ENCODE results near the gene KRT71. TPM values are rescaled to one million over a fixed set of nuclear protein-coding genes. Genes with fewer than 3 reads are reported as not detected.

The KRT71 gene
- total RNA-seq, 1 donor from 2014 or later, result not detected

DNA sequence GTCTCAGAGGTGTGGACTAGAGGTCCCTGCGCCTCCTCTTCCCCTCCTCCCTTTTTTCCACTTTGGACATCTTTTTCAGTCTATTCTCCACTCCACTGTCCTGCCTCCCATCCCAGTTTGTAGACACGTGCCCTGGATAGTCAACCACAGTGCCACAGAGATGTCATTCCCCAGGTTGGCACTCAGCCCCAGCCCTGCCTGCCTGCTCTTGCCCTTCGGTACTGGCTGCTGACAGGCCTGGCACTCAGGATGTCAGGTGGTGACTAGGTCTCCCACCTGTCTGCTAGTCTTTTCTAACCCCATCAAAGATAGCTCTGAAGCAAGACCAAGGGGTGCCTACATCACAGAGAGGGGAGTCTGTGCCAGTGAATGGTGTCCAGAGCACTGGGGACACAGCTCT is 15.8 kb downstream of the KRT71 start:
- Mint-ChIP-seq H3K4me3 (ENCODE audit: unreplicated experiment) (no peak overlapping the region), H3K4me1 (ENCODE audit: low read depth) (peaks cover 11% of the 10 kb centered on the region), H3K27ac (ENCODE audit: unreplicated experiment) (no peak overlapping the region), H3K27me3 (ENCODE audit: low read depth) (peaks cover 12% of the 10 kb centered on the region), H3K36me3 (ENCODE audit: low read depth) (no peaks in the 10 kb centered on the region), H3K9me3 (ENCODE audit: low read depth) (no peaks in the 10 kb centered on the region)
- TF ChIP-seq, protein P1, sequence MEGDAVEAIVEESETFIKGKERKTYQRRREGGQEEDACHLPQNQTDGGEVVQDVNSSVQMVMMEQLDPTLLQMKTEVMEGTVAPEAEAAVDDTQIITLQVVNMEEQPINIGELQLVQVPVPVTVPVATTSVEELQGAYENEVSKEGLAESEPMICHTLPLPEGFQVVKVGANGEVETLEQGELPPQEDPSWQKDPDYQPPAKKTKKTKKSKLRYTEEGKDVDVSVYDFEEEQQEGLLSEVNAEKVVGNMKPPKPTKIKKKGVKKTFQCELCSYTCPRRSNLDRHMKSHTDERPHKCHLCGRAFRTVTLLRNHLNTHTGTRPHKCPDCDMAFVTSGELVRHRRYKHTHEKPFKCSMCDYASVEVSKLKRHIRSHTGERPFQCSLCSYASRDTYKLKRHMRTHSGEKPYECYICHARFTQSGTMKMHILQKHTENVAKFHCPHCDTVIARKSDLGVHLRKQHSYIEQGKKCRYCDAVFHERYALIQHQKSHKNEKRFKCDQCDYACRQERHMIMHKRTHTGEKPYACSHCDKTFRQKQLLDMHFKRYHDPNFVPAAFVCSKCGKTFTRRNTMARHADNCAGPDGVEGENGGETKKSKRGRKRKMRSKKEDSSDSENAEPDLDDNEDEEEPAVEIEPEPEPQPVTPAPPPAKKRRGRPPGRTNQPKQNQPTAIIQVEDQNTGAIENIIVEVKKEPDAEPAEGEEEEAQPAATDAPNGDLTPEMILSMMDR (IDR thresholded peaks at IDR 0.05), result no peak
- DNase-seq (ENCODE audit: low spot score), result no peak

DNA sequence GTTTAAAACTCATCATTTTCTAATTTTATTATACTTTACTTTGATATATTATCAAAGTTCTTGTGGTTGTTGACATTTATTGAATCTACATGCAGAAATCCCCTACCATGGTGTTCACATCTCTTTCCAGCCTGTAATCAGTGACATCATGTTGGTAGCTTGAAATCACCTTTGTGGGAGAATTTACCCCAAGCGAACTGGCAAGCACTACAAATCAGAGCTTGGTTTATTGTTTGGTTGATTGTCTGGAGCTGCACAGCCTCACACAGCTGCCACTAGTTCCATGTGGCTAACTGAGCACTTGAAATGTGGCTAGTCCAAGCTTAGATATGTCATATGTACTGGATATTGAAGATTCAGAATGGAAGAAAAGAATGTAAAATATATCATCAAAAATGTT is 17.4 kb downstream of the KRT71 start:
- Mint-ChIP-seq H3K36me3 (ENCODE audit: low read depth) (no peaks in the 10 kb centered on the region), H3K27me3 (ENCODE audit: low read depth) (peaks cover 22% of the 10 kb centered on the region), H3K27ac (ENCODE audit: unreplicated experiment) (no peak overlapping the region), H3K9me3 (ENCODE audit: low read depth) (no peaks in the 10 kb centered on the region), H3K4me3 (ENCODE audit: unreplicated experiment) (no peak overlapping the region), H3K4me1 (ENCODE audit: low read depth) (peaks cover 11% of the 10 kb centered on the region)
- TF ChIP-seq, protein P1 (IDR thresholded peaks at IDR 0.05), result no peak
- DNase-seq (ENCODE audit: low spot score), result no peak

DNA sequence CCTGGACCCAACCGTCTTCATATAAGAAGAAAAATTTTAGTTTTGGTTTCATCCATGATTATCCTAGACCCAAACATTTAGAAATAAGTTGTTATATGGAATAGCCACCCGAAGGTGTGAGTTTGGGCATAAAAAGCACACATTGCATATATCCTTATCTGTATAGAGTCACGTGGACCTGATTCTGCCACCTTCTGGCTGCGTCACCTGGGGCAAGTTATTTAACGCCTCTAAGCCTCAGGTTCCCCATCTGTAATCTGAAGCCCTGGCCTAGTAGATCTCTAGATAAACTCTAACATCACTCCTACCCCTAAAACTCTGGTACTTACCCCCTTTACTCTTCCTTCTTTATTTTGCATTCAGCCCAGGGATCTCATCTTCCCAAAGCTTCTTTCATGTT is 18.5 kb downstream of the KRT71 start:
- H3K36me3 Mint-ChIP-seq (ENCODE audit: low read depth), result no peaks in the 10 kb centered on the region
- TF ChIP-seq, protein P1 (IDR thresholded peaks at IDR 0.05), result peak; percentile 16
- DNase-seq (ENCODE audit: low spot score), result no peak
- H3K4me3 Mint-ChIP-seq (ENCODE audit: unreplicated experiment), result no peak overlapping the region
- H3K27ac Mint-ChIP-seq (ENCODE audit: unreplicated experiment), result no peak overlapping the region
- no peaks in the 10 kb centered on the region for H3K9me3 Mint-ChIP-seq (ENCODE audit: low read depth)
- peaks cover 10% of the 10 kb centered on the region for H3K4me1 Mint-ChIP-seq (ENCODE audit: low read depth)
- peaks cover 28% of the 10 kb centered on the region for H3K27me3 Mint-ChIP-seq (ENCODE audit: low read depth)

DNA sequence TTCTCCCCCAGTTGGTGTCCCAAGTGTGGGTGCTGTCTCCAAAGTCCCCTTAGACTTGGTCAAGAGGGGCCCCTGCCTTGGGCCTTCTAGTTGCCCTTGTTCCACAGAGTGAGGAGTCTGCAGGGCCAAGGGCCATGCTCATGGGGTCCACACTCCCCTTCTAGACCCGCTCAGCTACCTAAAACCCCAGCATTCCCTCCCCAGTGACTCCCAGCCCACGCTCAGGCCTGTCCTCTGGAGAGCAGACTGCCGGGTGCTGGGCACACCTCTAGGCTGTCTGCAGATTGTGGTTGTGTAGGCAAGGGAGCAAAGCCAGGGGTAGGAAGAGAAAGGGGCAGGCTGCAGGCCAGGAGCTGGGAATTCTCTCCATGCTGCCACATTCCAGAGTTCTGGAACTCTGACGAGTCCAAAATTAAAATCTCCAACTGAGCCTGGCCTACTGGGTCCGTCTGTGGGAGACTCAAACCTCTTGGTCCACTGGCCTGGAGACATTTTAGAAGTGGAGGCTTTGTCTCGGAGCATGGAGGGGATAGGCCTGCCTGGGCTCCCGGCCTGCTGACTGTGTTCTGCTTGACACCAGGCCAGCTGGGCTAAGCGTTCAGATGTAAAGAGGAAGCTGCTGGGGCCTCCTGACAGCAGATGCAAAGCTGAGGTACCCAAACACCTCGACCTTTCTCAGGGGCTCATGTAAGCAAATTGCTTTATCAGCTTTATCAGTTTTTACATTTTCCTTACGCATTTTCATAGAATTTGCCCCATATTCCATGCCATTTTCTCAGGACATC is 19.1 kb downstream of the KRT71 start:
- no peaks in the 10 kb centered on the region for H3K9me3 Mint-ChIP-seq (ENCODE audit: low read depth)
- no peak for DNase-seq (ENCODE audit: low spot score)
- H3K27me3 Mint-ChIP-seq (ENCODE audit: low read depth), result peaks cover 32% of the 10 kb centered on the region
- TF ChIP-seq, protein P1 (IDR thresholded peaks at IDR 0.05), result no peak
- peaks cover 4% of the 10 kb centered on the region for H3K4me1 Mint-ChIP-seq (ENCODE audit: low read depth)
- H3K27ac Mint-ChIP-seq (ENCODE audit: unreplicated experiment), result no peak overlapping the region
- no peak overlapping the region for H3K4me3 Mint-ChIP-seq (ENCODE audit: unreplicated experiment)
- no peaks in the 10 kb centered on the region for H3K36me3 Mint-ChIP-seq (ENCODE audit: low read depth)

DNA sequence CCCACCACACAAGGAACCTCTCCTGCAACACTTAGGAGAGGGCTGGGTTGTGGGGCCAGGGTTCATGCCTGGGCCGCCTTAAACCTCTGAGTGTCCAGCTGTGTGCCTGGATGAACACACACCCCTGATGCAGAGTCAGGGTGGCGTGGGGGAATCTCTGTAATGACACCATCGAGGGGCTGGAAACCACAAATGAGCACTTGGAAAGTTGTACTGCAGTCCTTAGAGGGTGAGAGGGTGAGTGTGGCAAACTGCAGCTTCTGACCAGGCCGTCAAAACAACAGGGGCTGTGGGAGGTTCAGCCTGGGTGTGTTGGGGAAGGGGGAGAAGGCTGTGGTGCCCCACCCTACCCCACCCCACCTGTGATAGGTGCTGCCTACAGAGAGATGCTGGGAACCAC is 20.3 kb downstream of the KRT71 start:
- peaks cover 30% of the 10 kb centered on the region for H3K27me3 Mint-ChIP-seq (ENCODE audit: low read depth)
- no peak overlapping the region for H3K4me3 Mint-ChIP-seq (ENCODE audit: unreplicated experiment)
- no peaks in the 10 kb centered on the region for H3K9me3 Mint-ChIP-seq (ENCODE audit: low read depth)
- TF ChIP-seq, protein P1 (IDR thresholded peaks at IDR 0.05), result no peak
- DNase-seq (ENCODE audit: low spot score), result no peak
- H3K4me1 Mint-ChIP-seq (ENCODE audit: low read depth), result no peaks in the 10 kb centered on the region
- no peak overlapping the region for H3K27ac Mint-ChIP-seq (ENCODE audit: unreplicated experiment)
- no peaks in the 10 kb centered on the region for H3K36me3 Mint-ChIP-seq (ENCODE audit: low read depth)

Data from chondrocyte (in vitro differentiated cells).